Neural progenitor cell (in vitro differentiated cells): ENCODE measurements around the gene ERCC8.

Source experiments
- CTCF ChIP-seq: fragments of 200-600 bp; sonication (generic); IDR thresholded peaks from 2 replicates; pipeline ENCODE4 v1.5.1; 2017; ENCODE audit warnings: antibody characterized with exemption, mild to moderate bottlenecking
- EZH2 ChIP-seq: fragments of 200-600 bp; sonication (generic); IDR thresholded peaks from 2 replicates; pipeline ENCODE4 v1.6.1; 2017; ENCODE audit warnings: antibody characterized with exemption, mild to moderate bottlenecking, moderate library complexity
- EZH2phosphoT487 ChIP-seq: fragments of 200-600 bp; sonication (generic); IDR thresholded peaks from 2 replicates; pipeline ENCODE4 v1.6.1; 2017; ENCODE audit warnings: antibody characterized with exemption

GRCh38 chr5:60958712-60959111 lies 13.8 kb upstream of the ERCC8 start:
- TF ChIP-seq EZH2: no peak
- TF ChIP-seq CTCF: no peak
- no peak for TF ChIP-seq EZH2phosphoT487
